ENCODE data around the gene PPP1R26. TPM values are rescaled to one million over a fixed set of nuclear protein-coding genes. Genes with fewer than 3 reads are reported as not detected.

PPP1R26 gene
- total and polyA plus RNA-seq, 2 of the 13 experiments (the other 11 are each of a cell fraction or from before 2014, with no cell fraction given), result 8.6 to 11.6 TPM

DNA sequence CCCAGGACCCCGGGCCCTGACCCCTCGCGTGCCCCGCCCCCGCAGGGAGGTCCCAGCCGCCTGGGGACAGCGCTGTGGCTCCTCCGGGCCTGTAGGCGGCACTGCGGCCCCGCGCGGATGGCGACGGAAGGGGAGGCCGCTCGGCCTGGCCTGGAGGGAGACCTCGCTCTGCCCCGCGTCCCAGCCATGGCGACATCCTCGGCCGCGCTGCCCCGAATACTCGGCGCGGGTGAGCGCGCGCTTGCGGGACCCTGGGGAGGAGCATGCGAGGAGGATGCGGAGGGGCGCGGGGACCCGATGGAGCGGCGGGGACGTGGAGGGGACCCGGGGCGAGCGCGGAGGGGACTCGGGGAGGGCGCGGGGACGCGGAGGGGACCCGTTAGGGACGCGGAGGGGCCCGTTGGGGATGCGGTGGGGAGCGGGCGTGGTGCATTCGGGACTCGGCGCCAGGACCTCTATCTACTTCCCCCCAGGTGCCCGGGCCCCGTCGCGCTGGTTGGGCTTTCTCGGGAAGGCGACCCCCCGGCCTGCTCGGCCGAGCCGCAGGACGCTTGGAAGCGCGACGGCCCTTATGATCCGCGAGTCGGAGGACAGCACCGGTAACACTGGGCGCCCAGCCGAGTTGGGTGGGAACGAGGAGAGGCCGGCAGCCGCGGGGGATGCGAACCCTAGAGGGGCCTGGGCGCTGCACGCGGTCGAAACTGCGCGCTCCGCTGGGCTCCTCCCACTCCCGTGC lies 21.1 kb downstream of the PPP1R26 start, which contains the start of gene MRPS2 (continued):
- TF ChIP-seq, protein P1, sequence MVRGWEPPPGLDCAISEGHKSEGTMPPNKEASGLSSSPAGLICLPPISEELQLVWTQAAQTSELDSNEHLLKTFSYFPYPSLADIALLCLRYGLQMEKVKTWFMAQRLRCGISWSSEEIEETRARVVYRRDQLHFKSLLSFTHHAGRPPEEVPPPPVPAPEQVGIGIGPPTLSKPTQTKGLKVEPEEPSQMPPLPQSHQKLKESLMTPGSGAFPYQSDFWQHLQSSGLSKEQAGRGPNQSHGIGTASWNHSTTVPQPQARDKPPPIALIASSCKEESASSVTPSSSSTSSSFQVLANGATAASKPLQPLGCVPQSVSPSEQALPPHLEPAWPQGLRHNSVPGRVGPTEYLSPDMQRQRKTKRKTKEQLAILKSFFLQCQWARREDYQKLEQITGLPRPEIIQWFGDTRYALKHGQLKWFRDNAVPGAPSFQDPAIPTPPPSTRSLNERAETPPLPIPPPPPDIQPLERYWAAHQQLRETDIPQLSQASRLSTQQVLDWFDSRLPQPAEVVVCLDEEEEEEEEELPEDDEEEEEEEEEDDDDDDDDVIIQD (CRISPR knock-in tag; IDR thresholded peaks at IDR 0.05; ENCODE audit: low read depth), result no peak
- peak; percentile 72 for TF ChIP-seq POLR2AphosphoS5 (IDR thresholded peaks at IDR 0.05; ENCODE audit: low read depth, low read length)
- TF ChIP-seq TMF1 (CRISPR knock-in tag; IDR thresholded peaks at IDR 0.05; ENCODE audit: low read depth), result peak; percentile 76; the same call in 1 of the 2 replicates
- peak; percentile 37 for TF ChIP-seq HNRNPLL (IDR thresholded peaks at IDR 0.05; ENCODE audit: low read depth, low read length, poor library complexity, severe bottlenecking)
- TF ChIP-seq, protein P2, sequence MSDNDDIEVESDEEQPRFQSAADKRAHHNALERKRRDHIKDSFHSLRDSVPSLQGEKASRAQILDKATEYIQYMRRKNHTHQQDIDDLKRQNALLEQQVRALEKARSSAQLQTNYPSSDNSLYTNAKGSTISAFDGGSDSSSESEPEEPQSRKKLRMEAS (IDR thresholded peaks at IDR 0.05), result peak; percentile 75
- TF ChIP-seq, protein P3, sequence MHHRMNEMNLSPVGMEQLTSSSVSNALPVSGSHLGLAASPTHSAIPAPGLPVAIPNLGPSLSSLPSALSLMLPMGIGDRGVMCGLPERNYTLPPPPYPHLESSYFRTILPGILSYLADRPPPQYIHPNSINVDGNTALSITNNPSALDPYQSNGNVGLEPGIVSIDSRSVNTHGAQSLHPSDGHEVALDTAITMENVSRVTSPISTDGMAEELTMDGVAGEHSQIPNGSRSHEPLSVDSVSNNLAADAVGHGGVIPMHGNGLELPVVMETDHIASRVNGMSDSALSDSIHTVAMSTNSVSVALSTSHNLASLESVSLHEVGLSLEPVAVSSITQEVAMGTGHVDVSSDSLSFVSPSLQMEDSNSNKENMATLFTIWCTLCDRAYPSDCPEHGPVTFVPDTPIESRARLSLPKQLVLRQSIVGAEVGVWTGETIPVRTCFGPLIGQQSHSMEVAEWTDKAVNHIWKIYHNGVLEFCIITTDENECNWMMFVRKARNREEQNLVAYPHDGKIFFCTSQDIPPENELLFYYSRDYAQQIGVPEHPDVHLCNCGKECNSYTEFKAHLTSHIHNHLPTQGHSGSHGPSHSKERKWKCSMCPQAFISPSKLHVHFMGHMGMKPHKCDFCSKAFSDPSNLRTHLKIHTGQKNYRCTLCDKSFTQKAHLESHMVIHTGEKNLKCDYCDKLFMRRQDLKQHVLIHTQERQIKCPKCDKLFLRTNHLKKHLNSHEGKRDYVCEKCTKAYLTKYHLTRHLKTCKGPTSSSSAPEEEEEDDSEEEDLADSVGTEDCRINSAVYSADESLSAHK (CRISPR knock-in tag; IDR thresholded peaks at IDR 0.05; ENCODE audit: borderline replicate concordance), result no peak
- no peak for TF ChIP-seq TCF12 (IDR thresholded peaks at IDR 0.05)
- 0 out of 2 replicates have a peak, but pooled peaks have one; percentile 27 for TF ChIP-seq TCF12 (CRISPR knock-in tag; IDR thresholded peaks at IDR 0.05)
- TF ChIP-seq, protein P4, sequence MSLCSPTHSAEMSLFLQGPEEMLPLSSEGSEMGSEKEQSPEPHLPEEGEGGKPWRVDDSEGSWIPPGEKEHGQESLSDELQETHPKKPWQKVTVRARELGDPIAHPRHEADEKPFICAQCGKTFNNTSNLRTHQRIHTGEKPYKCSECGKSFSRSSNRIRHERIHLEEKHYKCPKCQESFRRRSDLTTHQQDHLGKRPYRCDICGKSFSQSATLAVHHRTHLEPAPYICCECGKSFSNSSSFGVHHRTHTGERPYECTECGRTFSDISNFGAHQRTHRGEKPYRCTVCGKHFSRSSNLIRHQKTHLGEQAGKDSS (CRISPR knock-in tag; IDR thresholded peaks at IDR 0.05; ENCODE audit: borderline replicate concordance, low read depth), result no peak; the same call in 1 of the 2 replicates
- no peak; the same call in 1 of the 2 replicates for TF ChIP-seq ZBTB42 (CRISPR knock-in tag; IDR thresholded peaks at IDR 0.05)
- no peak for TF ChIP-seq THYN1 (CRISPR knock-in tag; IDR thresholded peaks at IDR 0.05; ENCODE audit: borderline replicate concordance, low read depth)
- TF ChIP-seq POLR2AphosphoS2 (IDR thresholded peaks at IDR 0.05; ENCODE audit: low read depth, low read length), result no peak
- TF ChIP-seq KAT2B (IDR thresholded peaks at IDR 0.05; ENCODE audit: borderline replicate concordance, low read depth, low read length), result no peak
- no peak for TF ChIP-seq TBP (CRISPR knock-in tag; IDR thresholded peaks at IDR 0.05)
- TF ChIP-seq, protein P5, sequence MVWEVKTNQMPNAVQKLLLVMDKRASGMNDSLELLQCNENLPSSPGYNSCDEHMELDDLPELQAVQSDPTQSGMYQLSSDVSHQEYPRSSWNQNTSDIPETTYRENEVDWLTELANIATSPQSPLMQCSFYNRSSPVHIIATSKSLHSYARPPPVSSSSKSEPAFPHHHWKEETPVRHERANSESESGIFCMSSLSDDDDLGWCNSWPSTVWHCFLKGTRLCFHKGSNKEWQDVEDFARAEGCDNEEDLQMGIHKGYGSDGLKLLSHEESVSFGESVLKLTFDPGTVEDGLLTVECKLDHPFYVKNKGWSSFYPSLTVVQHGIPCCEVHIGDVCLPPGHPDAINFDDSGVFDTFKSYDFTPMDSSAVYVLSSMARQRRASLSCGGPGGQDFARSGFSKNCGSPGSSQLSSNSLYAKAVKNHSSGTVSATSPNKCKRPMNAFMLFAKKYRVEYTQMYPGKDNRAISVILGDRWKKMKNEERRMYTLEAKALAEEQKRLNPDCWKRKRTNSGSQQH (CRISPR knock-in tag; IDR thresholded peaks at IDR 0.05; ENCODE audit: low read depth), result 0 out of 2 replicates have a peak, but pooled peaks have one; percentile 39
- TF ChIP-seq ATF1 (CRISPR knock-in tag; IDR thresholded peaks at IDR 0.05), result no peak
- peak; percentile 81 for TF ChIP-seq FOXO1 (CRISPR knock-in tag; IDR thresholded peaks at IDR 0.05)
- TF ChIP-seq, protein P6, sequence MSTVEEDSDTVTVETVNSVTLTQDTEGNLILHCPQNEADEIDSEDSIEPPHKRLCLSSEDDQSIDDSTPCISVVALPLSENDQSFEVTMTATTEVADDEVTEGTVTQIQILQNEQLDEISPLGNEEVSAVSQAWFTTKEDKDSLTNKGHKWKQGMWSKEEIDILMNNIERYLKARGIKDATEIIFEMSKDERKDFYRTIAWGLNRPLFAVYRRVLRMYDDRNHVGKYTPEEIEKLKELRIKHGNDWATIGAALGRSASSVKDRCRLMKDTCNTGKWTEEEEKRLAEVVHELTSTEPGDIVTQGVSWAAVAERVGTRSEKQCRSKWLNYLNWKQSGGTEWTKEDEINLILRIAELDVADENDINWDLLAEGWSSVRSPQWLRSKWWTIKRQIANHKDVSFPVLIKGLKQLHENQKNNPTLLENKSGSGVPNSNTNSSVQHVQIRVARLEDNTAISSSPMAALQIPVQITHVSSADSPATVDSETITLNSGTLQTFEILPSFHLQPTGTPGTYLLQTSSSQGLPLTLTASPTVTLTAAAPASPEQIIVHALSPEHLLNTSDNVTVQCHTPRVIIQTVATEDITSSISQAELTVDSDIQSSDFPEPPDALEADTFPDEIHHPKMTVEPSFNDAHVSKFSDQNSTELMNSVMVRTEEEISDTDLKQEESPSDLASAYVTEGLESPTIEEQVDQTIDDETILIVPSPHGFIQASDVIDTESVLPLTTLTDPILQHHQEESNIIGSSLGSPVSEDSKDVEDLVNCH (CRISPR knock-in tag; IDR thresholded peaks at IDR 0.05), result no peak
- TF ChIP-seq, protein P7, sequence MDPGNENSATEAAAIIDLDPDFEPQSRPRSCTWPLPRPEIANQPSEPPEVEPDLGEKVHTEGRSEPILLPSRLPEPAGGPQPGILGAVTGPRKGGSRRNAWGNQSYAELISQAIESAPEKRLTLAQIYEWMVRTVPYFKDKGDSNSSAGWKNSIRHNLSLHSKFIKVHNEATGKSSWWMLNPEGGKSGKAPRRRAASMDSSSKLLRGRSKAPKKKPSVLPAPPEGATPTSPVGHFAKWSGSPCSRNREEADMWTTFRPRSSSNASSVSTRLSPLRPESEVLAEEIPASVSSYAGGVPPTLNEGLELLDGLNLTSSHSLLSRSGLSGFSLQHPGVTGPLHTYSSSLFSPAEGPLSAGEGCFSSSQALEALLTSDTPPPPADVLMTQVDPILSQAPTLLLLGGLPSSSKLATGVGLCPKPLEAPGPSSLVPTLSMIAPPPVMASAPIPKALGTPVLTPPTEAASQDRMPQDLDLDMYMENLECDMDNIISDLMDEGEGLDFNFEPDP (CRISPR knock-in tag; conservative IDR thresholded peaks at IDR 0.05), result no peak

Measured in HepG2 (cell line).